HepG2 (cell line): ENCODE data around the gene WDR5B. TPM values are rescaled to one million over a fixed set of nuclear protein-coding genes. Genes with fewer than 3 reads are reported as not detected.
A peak's percentile ranks its signal among the peaks of the same experiment; 100 is the strongest.

Experiments used
- ATF4 ChIP-seq, 2 experiments: fragments of 450-650 bp in 1 of 2; sonication (generic) in 1 of 2; formaldehyde crosslinking; IDR thresholded peaks; 2 replicates each; pipeline versions ENCODE4 v1.5.0 to v1.8.0; 2020 to 2022; ENCODE audit warnings: mild to moderate bottlenecking in 1 of 2, missing genetic modification reagents in 1 of 2
- EP300 ChIP-seq, 3 experiments: sonication (generic) in 1 of 3; formaldehyde crosslinking in 1 of 3; IDR thresholded peaks; 2 replicates each; pipeline versions ENCODE4 v1.5.1 to v1.6.1; 2011 to 2020; ENCODE audit warnings: low read depth in 2 of 3, low read length in 2 of 3, borderline replicate concordance in 1 of 3, improper control_type of control experiment in 1 of 3, mild to moderate bottlenecking in 1 of 3, missing genetic modification reagents in 1 of 3, moderate library complexity in 1 of 3
- GTF3A ChIP-seq: sonication (generic); formaldehyde crosslinking; conservative IDR thresholded peaks from 2 replicates; pipeline ENCODE4 v1.4.0; 2020; ENCODE audit warnings: mild to moderate bottlenecking, missing genetic modification reagents
- HNRNPH1 ChIP-seq: fragments of 200-400 bp; formaldehyde crosslinking; optimal IDR thresholded peaks from 2 replicates; pipeline ENCODE3; 2017; ENCODE audit warnings: mild to moderate bottlenecking, low read depth, low read length
- IRF2 ChIP-seq: IDR thresholded peaks from 2 replicates; pipeline ENCODE4 v1.6.1; 2018; ENCODE audit warnings: missing genetic modification reagents, missing compliant biosample characterization
- MLXIP ChIP-seq: sonication (generic); formaldehyde crosslinking; IDR thresholded peaks from 2 replicates; pipeline ENCODE4 v1.9.0; 2021; ENCODE audit warnings: missing genetic modification reagents, borderline replicate concordance
- MYC ChIP-seq: sonication (generic); formaldehyde crosslinking; IDR thresholded peaks from 2 replicates; pipeline ENCODE4 v1.9.0; 2021; ENCODE audit warnings: missing genetic modification reagents, borderline replicate concordance
- NR3C1 ChIP-seq: sonication (generic); formaldehyde crosslinking; IDR thresholded peaks from 2 replicates; pipeline ENCODE4 v1.4.0; 2020; ENCODE audit warnings: missing genetic modification reagents
- PAXIP1 ChIP-seq: sonication (generic); formaldehyde crosslinking; conservative IDR thresholded peaks from 2 replicates; pipeline ENCODE4 v1.4.0; 2020; ENCODE audit warnings: mild to moderate bottlenecking, missing genetic modification reagents, moderate library complexity
- PHF8 ChIP-seq: sonication (generic); formaldehyde crosslinking; IDR thresholded peaks from 2 replicates; pipeline ENCODE4 v1.5.0; 2020; ENCODE audit warnings: missing genetic modification reagents
- SNAPC2 ChIP-seq: sonication (generic); formaldehyde crosslinking; IDR thresholded peaks from 2 replicates; pipeline ENCODE4 v1.8.1; 2022; ENCODE audit warnings: mild to moderate bottlenecking, missing genetic modification reagents
- ZBTB7A ChIP-seq: sonication (generic); formaldehyde crosslinking; IDR thresholded peaks from 2 replicates; pipeline ENCODE4 v1.8.0; 2022; ENCODE audit warnings: mild to moderate bottlenecking, missing genetic modification reagents
- ZNF329 ChIP-seq: sonication (generic); formaldehyde crosslinking; IDR thresholded peaks from 2 replicates; pipeline ENCODE4 v1.9.0; 2021; ENCODE audit warnings: low read depth, mild to moderate bottlenecking, missing genetic modification reagents
- ZNF350 ChIP-seq: sonication (generic); formaldehyde crosslinking; IDR thresholded peaks from 2 replicates; pipeline ENCODE4 v1.4.0; 2020; ENCODE audit warnings: mild to moderate bottlenecking, low read depth, missing genetic modification reagents, borderline replicate concordance
- ZNF556 ChIP-seq: sonication (generic); formaldehyde crosslinking; IDR thresholded peaks from 2 replicates; pipeline ENCODE4 v1.4.0; 2020; ENCODE audit warnings: mild to moderate bottlenecking, missing genetic modification reagents, borderline replicate concordance
- ZNF567 ChIP-seq: sonication (generic); formaldehyde crosslinking; IDR thresholded peaks from 2 replicates; pipeline ENCODE4 v1.8.1; 2023; ENCODE audit warnings: mild to moderate bottlenecking, missing genetic modification reagents, borderline replicate concordance
- ZNF747 ChIP-seq: sonication (generic); formaldehyde crosslinking; IDR thresholded peaks from 2 replicates; pipeline ENCODE4 v1.8.1; 2023; ENCODE audit warnings: missing genetic modification reagents, mild to moderate bottlenecking, borderline replicate concordance
- polyA plus RNA-seq, 8 experiments: library from polyadenylated mRNA; depleted of rRNA in 3 of 8; stranded (reverse) in 7 of 8; unstranded in 1 of 8; fragments of >200 nt; fragmentation: Illumina TruSeq in 4 of 8; extraction: Trizol in 4 of 8; gene quantifications; 2 replicates each; pipeline versions ENCODE4 v1.2.1 to v1.2.3, GENCODE V29; 2011 to 2016; ENCODE audit warnings: low read depth in 4 of 8, missing spikeins in 1 of 8, mixed read lengths in 1 of 8; ENCODE audit not compliant: insufficient read depth in 1 of 8
- total RNA-seq, 5 experiments: library from RNA; depleted of rRNA; stranded (reverse); fragments of >200 nt; fragmentation: Illumina TruSeq; extraction: Trizol; gene quantifications; 2 replicates each; pipeline ENCODE4 v1.2.3, GENCODE V29; 2016; ENCODE audit warnings: low read depth in 1 of 5

Gene WDR5B
- total and polyA plus RNA-seq, 2 of the 13 experiments (the other 11 are each of a cell fraction or from before 2014, with no cell fraction given) = 2.5 to 3.6 TPM

- TF ChIP-seq EP300 (IDR thresholded peaks at IDR 0.05; ENCODE audit: low read depth in 2 of 2, low read length in 2 of 2) (peak in 1 of 2 experiments; percentile 27; a peak in 2 of 4 replicates), EP300 (CRISPR knock-in tag; IDR thresholded peaks at IDR 0.05; ENCODE audit: borderline replicate concordance) (no peak), ZBTB7A (CRISPR knock-in tag) (peak; percentile 77; the same call in 1 of the 2 replicates), PHF8 (CRISPR knock-in tag) (peak; percentile 90), ZNF747 (CRISPR knock-in tag) (peak; percentile 15; the same call in 1 of the 2 replicates), GTF3A (CRISPR knock-in tag) (peak; percentile 88; the same call in 1 of the 2 replicates), SNAPC2 (CRISPR knock-in tag) (peak; percentile 70; the same call in 1 of the 2 replicates), MYC (CRISPR knock-in tag) (peak; percentile 91), ZNF556 (peak; percentile 78), ZNF567 (CRISPR knock-in tag) (no peak), MLXIP (CRISPR knock-in tag) (no peak), ZNF329 (CRISPR knock-in tag) (no peak), IRF2 (CRISPR knock-in tag) (peak; percentile 65; the same call in 1 of the 2 replicates), HNRNPH1 (no peak), ATF4 (CRISPR knock-in tag; IDR thresholded peaks at IDR 0.05) (no peak), ZNF350 (CRISPR knock-in tag) (peak; percentile 77; the same call in 1 of the 2 replicates), NR3C1 (CRISPR knock-in tag) (no peak), PAXIP1 (CRISPR knock-in tag) (peak; percentile 36; the same call in 1 of the 2 replicates)
Measured at GRCh38 chr3:122382888-122383666, 32.8 kb downstream of the WDR5B start, which contains the start of gene MIX23 (continued).
